BJ (cell line): ENCODE results near the gene UGGT2. TPM values are rescaled to one million over a fixed set of nuclear protein-coding genes. Genes with fewer than 3 reads are reported as not detected.
"Not testable (repeated sequence)": the region's sequence is repeated elsewhere in the genome, so short reads cannot be mapped to it uniquely, and the experiment has no call there.

ENCODE experiments used
- CTCF ChIA-PET: fragments of 350-600 bp; formaldehyde crosslinking; extraction: SDS; loops from one replicate; lab custom pipeline; 2021; ENCODE audit warnings: antibody characterized with exemption, inconsistent platforms; lab: Yijun Ruan, JAX
- POLR2A ChIA-PET: fragments of 300-600 bp; sonication (Branson Sonifier 250); formaldehyde crosslinking; extraction: SDS; loops from one replicate; lab custom pipeline; 2021; ENCODE audit warnings: antibody characterized with exemption; lab: Charles Lee
- DNase-seq: peaks from one replicate; pipeline ENCODE4 v3.0.0-alpha.2; 2011; ENCODE audit warnings: low read depth
- H3K27me3 ChIP-seq: 2 replicates; pipeline ENCODE4 v1.6.0; 2011; ENCODE audit warnings: low read length; ENCODE audit not compliant: control insufficient read depth, insufficient read depth
- H3K36me3 ChIP-seq: 2 replicates; pipeline ENCODE4 v1.5.1; 2011; ENCODE audit warnings: low read length; ENCODE audit not compliant: control insufficient read depth, insufficient read depth
- H3K4me3 ChIP-seq: 2 replicates; pipeline ENCODE4 v1.5.1; 2011; ENCODE audit warnings: low read depth, mild to moderate bottlenecking, control low read depth, low read length
- polyA plus RNA-seq: library from polyadenylated mRNA; depleted of rRNA; stranded (reverse); fragments of >200 nt; gene quantifications from 2 replicates; pipeline ENCODE4 v1.2.3, GENCODE V29; 2011
- TF ChIP-seq, protein P1 (sequence below): IDR thresholded peaks from 2 replicates; pipeline ENCODE4 v1.5.1; 2011; ENCODE audit warnings: low read depth, mild to moderate bottlenecking, control low read depth, inconsistent platforms, low read length, moderate library complexity; ENCODE audit not compliant: insufficient read depth

The UGGT2 gene
- polyA plus RNA-seq, 1 experiment: 20.2 TPM

DNA sequence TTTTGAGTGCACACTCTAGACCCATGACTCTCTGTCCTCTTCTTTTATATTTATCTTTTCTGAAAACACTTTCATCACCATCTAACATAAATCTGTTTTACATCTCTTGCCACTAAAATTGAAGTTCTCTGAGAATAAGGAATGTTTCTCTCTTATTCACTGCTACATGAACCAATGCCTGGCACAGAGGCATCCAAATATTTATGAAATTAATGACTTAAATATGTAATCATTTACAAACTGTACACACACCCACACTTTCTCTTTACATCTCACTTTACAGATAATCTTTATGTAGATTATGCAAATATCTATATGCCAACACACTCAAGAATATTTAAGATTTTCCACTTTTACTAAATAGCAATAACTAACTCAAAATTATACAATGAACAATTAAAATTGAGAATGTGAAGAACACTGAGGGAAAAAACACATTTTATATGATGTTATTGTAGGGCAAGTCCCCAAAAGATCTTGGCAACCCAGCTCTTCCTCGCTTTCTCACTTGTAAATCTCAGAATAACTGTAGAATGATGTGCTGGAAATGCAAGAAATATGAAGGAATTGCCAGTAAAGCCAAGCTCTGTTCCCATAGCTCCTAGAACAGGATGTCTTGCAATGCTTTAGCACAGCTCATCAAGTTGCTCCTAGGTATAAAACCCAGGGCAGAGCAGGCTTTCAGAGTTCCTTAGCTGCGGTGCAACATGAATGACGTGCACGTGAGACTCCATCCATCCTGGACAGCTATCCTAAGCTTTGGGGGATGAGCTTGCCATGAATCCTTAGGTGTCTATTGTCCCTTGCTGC, 50.7 kb downstream of the UGGT2 start:
- ChIA-PET POLR2A (no interaction called here), CTCF (interaction anchor here (0.9 to 2.0 kb wide), 2 partner anchors 16 to 18 kb away, joined by 5 read pairs; no protein-coding TSS in a partner anchor)
- Histone ChIP-seq H3K27me3 (no peaks in the 10 kb centered on the region), H3K4me3 (no peak overlapping the region), H3K36me3 (no peaks in the 10 kb centered on the region)
- TF ChIP-seq, protein P1, sequence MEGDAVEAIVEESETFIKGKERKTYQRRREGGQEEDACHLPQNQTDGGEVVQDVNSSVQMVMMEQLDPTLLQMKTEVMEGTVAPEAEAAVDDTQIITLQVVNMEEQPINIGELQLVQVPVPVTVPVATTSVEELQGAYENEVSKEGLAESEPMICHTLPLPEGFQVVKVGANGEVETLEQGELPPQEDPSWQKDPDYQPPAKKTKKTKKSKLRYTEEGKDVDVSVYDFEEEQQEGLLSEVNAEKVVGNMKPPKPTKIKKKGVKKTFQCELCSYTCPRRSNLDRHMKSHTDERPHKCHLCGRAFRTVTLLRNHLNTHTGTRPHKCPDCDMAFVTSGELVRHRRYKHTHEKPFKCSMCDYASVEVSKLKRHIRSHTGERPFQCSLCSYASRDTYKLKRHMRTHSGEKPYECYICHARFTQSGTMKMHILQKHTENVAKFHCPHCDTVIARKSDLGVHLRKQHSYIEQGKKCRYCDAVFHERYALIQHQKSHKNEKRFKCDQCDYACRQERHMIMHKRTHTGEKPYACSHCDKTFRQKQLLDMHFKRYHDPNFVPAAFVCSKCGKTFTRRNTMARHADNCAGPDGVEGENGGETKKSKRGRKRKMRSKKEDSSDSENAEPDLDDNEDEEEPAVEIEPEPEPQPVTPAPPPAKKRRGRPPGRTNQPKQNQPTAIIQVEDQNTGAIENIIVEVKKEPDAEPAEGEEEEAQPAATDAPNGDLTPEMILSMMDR: no peak
- DNase-seq: no peak

DNA sequence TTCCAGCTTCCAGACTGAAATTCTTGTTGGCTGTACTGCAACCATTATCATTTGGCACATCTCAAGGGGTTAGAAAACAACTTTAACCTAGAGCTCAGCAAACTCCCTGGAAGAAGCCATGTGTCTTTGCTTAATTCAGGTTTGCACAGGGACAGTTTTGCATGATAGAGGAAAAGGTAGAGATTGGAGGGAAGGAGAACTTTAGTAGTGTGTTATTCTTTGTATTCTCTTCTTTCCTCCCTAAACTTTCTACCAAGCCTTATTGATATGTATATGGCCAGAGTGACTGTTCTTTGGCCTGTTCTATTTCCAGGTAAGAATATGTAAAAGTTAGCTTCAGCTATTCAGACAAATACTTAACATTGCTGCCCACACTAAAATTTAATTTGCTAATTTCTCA, 53.1 kb downstream of the UGGT2 start:
- Histone ChIP-seq H3K36me3 (no peaks in the 10 kb centered on the region), H3K4me3 (no peak overlapping the region), H3K27me3 (no peaks in the 10 kb centered on the region)
- TF ChIP-seq, protein P1: no peak
- ChIA-PET POLR2A (no interaction called here), CTCF (no interaction called here)
- no peak for DNase-seq

DNA sequence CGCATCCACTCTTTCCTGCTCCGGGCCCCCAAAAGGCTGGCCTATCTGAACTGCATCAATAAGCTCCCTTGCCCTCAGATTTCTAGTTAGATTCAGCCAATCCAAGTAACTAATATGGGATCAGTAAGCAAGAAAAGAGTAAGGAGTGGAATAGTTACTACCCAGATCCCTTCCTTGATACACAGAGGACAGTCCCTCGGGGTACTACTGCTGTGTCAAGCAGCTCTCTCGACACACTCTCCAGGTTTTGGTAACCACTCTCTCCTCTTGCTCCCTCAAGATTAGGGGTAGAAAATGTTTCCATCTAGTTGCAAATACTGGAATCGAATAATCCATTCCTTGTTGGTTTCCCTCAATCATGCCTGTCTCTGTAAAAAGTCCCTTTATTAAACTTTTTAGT, 65.4 kb downstream of the UGGT2 start:
- no peak overlapping the region for H3K4me3 ChIP-seq
- POLR2A ChIA-PET: no interaction called here
- TF ChIP-seq, protein P1: no peak

DNA sequence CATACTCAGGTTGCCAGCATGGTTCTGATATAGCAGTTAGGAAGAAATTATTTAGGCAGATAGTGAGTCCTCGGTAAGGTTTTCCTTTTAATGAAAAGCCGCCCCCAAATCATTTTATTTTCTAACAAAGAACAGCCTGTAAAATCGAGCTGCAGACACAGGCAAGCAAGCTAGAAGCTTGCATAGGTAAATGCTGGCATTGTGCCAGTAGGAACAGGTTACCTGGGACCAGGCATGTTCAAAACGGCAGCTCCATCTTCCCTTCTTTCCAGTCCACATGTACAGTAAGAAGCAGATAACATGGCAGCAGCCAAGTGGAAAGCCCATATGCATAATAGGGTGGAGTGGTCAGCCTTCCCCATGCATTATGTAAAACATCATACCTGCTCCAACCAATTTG, 71.1 kb downstream of the UGGT2 start:
- H3K36me3 ChIP-seq: no peaks in the 10 kb centered on the region
- TF ChIP-seq, protein P1: no peak
- DNase-seq: no peak
- no peak overlapping the region for H3K4me3 ChIP-seq
- ChIA-PET CTCF (interaction anchor here (0.6 to 2.3 kb wide), 6 partner anchors 21 to 466 kb away, joined by 3 to 12 read pairs (median 3); no protein-coding TSS in a partner anchor), POLR2A (no interaction called here)
- no peaks in the 10 kb centered on the region for H3K27me3 ChIP-seq

More for the DNA sequence above, 65.4 kb downstream of the UGGT2 start:
- CTCF ChIA-PET: no interaction called here
- no peaks in the 10 kb centered on the region for H3K27me3 ChIP-seq
- no peaks in the 10 kb centered on the region for H3K36me3 ChIP-seq
- no peak for DNase-seq

DNA sequence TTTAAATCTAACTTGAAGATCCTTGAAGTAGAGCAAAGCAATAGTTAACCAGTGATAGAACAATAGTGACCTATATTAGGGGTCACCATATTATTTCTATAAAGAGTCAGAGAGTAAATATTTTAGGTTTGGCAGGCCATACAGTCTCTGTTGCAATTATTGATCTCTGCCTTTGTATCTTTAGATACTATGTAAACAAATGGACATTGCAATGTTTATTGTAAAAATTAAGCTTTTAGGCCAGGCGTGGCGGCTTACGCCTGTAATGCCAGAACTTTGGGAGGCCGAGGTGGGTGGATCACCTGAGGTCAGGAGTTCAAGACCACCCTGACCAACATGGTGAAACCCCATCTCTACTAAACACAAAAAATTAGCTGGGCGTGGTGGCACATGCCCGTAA, 80.5 kb downstream of the UGGT2 start:
- H3K27me3 ChIP-seq, H3K4me3 ChIP-seq, DNase-seq, POLR2A ChIA-PET, CTCF ChIA-PET, H3K36me3 ChIP-seq: not testable (repeated sequence)
